ENCODE results near the gene DOK5.

The DOK5 gene

GRCh38 chr20:54514028-54514607 lies 38.7 kb downstream of the DOK5 start:
- no peak for DNase-seq (ENCODE audit: low read depth in 2 of 2)

GRCh38 chr20:54515793-54516628 lies 40.6 kb downstream of the DOK5 start:
- no peak for DNase-seq (ENCODE audit: low read depth in 2 of 2)

GRCh38 chr20:54517241-54517975 lies 42.0 kb downstream of the DOK5 start:
- no peak for DNase-seq (ENCODE audit: low read depth in 2 of 2)

- no peak for DNase-seq (ENCODE audit: low read depth in 2 of 2)
These were observed 49.5 kb downstream of the DOK5 start for GRCh38 chr20:54524849-54525248.

GRCh38 chr20:54525916-54526590 lies 50.7 kb downstream of the DOK5 start:
- no peak for DNase-seq (ENCODE audit: low read depth in 2 of 2)

- DNase-seq (ENCODE audit: low read depth in 2 of 2): no peak
These were observed 51.4 kb downstream of the DOK5 start for GRCh38 chr20:54526801-54527200.

GRCh38 chr20:54532573-54532972 lies 57.2 kb downstream of the DOK5 start:
- DNase-seq (ENCODE audit: low read depth in 2 of 2): no peak

GRCh38 chr20:54534101-54534500 lies 58.7 kb downstream of the DOK5 start:
- DNase-seq (ENCODE audit: low read depth in 2 of 2): no peak

GRCh38 chr20:54535033-54535432 lies 59.6 kb downstream of the DOK5 start:
- DNase-seq (ENCODE audit: low read depth in 2 of 2): no peak

- no peak for DNase-seq (ENCODE audit: low read depth in 2 of 2)
These were observed 60.4 kb downstream of the DOK5 start for GRCh38 chr20:54535746-54536145.

- DNase-seq (ENCODE audit: low read depth in 2 of 2): no peak
These were observed 64.2 kb downstream of the DOK5 start for GRCh38 chr20:54539521-54540046.

GRCh38 chr20:54543369-54543768 lies 68.0 kb downstream of the DOK5 start:
- DNase-seq (ENCODE audit: low read depth in 2 of 2): no peak

GRCh38 chr20:54545676-54546358 lies 70.4 kb downstream of the DOK5 start:
- no peak for DNase-seq (ENCODE audit: low read depth in 2 of 2)

- DNase-seq (ENCODE audit: low read depth in 2 of 2): no peak
These were observed 73.5 kb downstream of the DOK5 start for GRCh38 chr20:54548849-54549248.

GRCh38 chr20:54549658-54550326 lies 74.4 kb downstream of the DOK5 start:
- DNase-seq (ENCODE audit: low read depth in 2 of 2): no peak

- no peak for DNase-seq (ENCODE audit: low read depth in 2 of 2)
These were observed 75.5 kb downstream of the DOK5 start for GRCh38 chr20:54550776-54551396.

GRCh38 chr20:54554006-54554405 lies 78.6 kb downstream of the DOK5 start:
- no peak for DNase-seq (ENCODE audit: low read depth in 2 of 2)

GRCh38 chr20:54555150-54555549 lies 79.8 kb downstream of the DOK5 start:
- no peak for DNase-seq (ENCODE audit: low read depth in 2 of 2)

- DNase-seq (ENCODE audit: low read depth in 2 of 2): no peak
These were observed 81.0 kb downstream of the DOK5 start for GRCh38 chr20:54556406-54556805.

Measured in stimulated activated CD8-positive, alpha-beta memory T cell treated with anti-CD3 and anti-CD28 coated beads, Interleukin-15, amount 100 ng/mL, for 48 hours (primary cell).